DND-41 (cell line): ENCODE measurements around the gene KCNJ11.

Source experiments
- ATAC-seq: fragments of 200-7000 bp; cut with Tn5 transposase; 3 replicates; pipeline ENCODE4 v1.9.1; 2021; ENCODE audit warnings: low read depth; ENCODE audit not compliant: insufficient read depth
- DNase-seq: peaks from one replicate; pipeline ENCODE4 v3.0.0-alpha.2; 2020
- H2AFZ ChIP-seq: 2 replicates; pipeline ENCODE4 v1.6.0; 2012; ENCODE audit warnings: low read depth, low read length
- H3K27ac ChIP-seq: 2 replicates; pipeline ENCODE4 v1.5.1; 2012; ENCODE audit warnings: low read length, inconsistent platforms
- H3K27me3 ChIP-seq: fragments of 200-600 bp; sonication (generic); 2 replicates; pipeline ENCODE4 v1.6.0; 2012; ENCODE audit warnings: low read length, mild to moderate bottlenecking, inconsistent platforms; ENCODE audit not compliant: insufficient read depth, poor library complexity
- H3K36me3 ChIP-seq: 2 replicates; pipeline ENCODE4 v1.5.1; 2012; ENCODE audit warnings: low read length, inconsistent platforms; ENCODE audit not compliant: insufficient read depth
- H3K4me1 ChIP-seq: 2 replicates; pipeline ENCODE4 v1.5.1; 2012; ENCODE audit warnings: mild to moderate bottlenecking, low read length; ENCODE audit not compliant: insufficient read depth
- H3K4me2 ChIP-seq: 2 replicates; pipeline ENCODE4 v1.6.0; 2012; ENCODE audit warnings: mild to moderate bottlenecking, moderate library complexity, low read length, inconsistent platforms; ENCODE audit not compliant: insufficient read depth
- H3K4me3 ChIP-seq, 2 experiments: fragments of 200-600 bp in 1 of 2; shearing (Covaris generic) in 1 of 2; 2 replicates each; pipeline ENCODE4 v1.5.1; 2012 to 2016; ENCODE audit warnings: inconsistent platforms in 2 of 2, low read length in 2 of 2, mild to moderate bottlenecking in 2 of 2, low read depth in 1 of 2, moderate library complexity in 1 of 2
- H3K79me2 ChIP-seq: 2 replicates; pipeline ENCODE4 v1.6.0; 2012; ENCODE audit warnings: low read length, inconsistent platforms; ENCODE audit not compliant: insufficient read depth
- H3K9ac ChIP-seq: 2 replicates; pipeline ENCODE4 v1.6.0; 2012; ENCODE audit warnings: low read depth, mild to moderate bottlenecking, inconsistent platforms, low read length, moderate library complexity
- H3K9me3 ChIP-seq: 2 replicates; pipeline ENCODE4 v1.5.1; 2012; ENCODE audit warnings: low read length, moderate library complexity, mild to moderate bottlenecking, inconsistent platforms; ENCODE audit not compliant: insufficient read depth, severe bottlenecking
- H4K20me1 ChIP-seq: 2 replicates; pipeline ENCODE4 v1.6.0; 2012; ENCODE audit warnings: low read length; ENCODE audit not compliant: insufficient read depth
- CTCF ChIP-seq: IDR thresholded peaks from 2 replicates; pipeline ENCODE4 v1.5.1; 2012; ENCODE audit warnings: borderline replicate concordance, low read length, moderate library complexity, mild to moderate bottlenecking; ENCODE audit not compliant: poor library complexity, severe bottlenecking; ENCODE audit errors: extremely low read depth
- EZH2 ChIP-seq: IDR thresholded peaks from 3 replicates; pipeline ENCODE4 v1.6.1; 2012; ENCODE audit warnings: borderline replicate concordance, low read depth, mild to moderate bottlenecking, moderate library complexity, low read length, inconsistent platforms; ENCODE audit not compliant: severe bottlenecking

KCNJ11 gene

GRCh38 chr11:17423533-17424310, 35.3 kb upstream of the KCNJ11 start:
- peak overlapping the region; percentile 38; the same call in 1 of the 2 replicates for H3K9ac ChIP-seq
- ATAC-seq, result no peak
- no peaks in the 10 kb centered on the region for H3K27me3 ChIP-seq
- H4K20me1 ChIP-seq, result no peaks in the 10 kb centered on the region
- H3K4me3 ChIP-seq, result no peak overlapping the region
- peak overlapping the region; percentile 86 for H3K27ac ChIP-seq
- peaks cover 99% of the 10 kb centered on the region for H3K4me1 ChIP-seq
- no peak overlapping the region for H2AFZ ChIP-seq
- no peaks in the 10 kb centered on the region for H3K79me2 ChIP-seq
- no peak overlapping the region for H3K4me2 ChIP-seq
- TF ChIP-seq CTCF, result no peak
- H3K36me3 ChIP-seq, result no peaks in the 10 kb centered on the region
- no peaks in the 10 kb centered on the region for H3K9me3 ChIP-seq
- DNase-seq, result peak; percentile 57

GRCh38 chr11:17421781-17422180, 33.3 kb upstream of the KCNJ11 start:
- Histone ChIP-seq H3K4me1 (peaks cover 99% of the 10 kb centered on the region), H3K9ac (peak overlapping the region; percentile 28), H3K36me3 (no peaks in the 10 kb centered on the region), H3K4me2 (0 out of 2 replicates have a peak overlapping the region, but pooled peaks have one; percentile 19), H3K79me2 (no peaks in the 10 kb centered on the region), H3K27me3 (no peaks in the 10 kb centered on the region), H3K9me3 (no peaks in the 10 kb centered on the region), H3K27ac (peak overlapping the region; percentile 86), H4K20me1 (no peaks in the 10 kb centered on the region), H3K4me3 (no peak overlapping the region), H2AFZ (peak overlapping the region; percentile 20; the same call in 1 of the 2 replicates)
- DNase-seq (peak; percentile 31), ATAC-seq (no peak)
- no peak for TF ChIP-seq EZH2
- no peak for TF ChIP-seq CTCF

DNA sequence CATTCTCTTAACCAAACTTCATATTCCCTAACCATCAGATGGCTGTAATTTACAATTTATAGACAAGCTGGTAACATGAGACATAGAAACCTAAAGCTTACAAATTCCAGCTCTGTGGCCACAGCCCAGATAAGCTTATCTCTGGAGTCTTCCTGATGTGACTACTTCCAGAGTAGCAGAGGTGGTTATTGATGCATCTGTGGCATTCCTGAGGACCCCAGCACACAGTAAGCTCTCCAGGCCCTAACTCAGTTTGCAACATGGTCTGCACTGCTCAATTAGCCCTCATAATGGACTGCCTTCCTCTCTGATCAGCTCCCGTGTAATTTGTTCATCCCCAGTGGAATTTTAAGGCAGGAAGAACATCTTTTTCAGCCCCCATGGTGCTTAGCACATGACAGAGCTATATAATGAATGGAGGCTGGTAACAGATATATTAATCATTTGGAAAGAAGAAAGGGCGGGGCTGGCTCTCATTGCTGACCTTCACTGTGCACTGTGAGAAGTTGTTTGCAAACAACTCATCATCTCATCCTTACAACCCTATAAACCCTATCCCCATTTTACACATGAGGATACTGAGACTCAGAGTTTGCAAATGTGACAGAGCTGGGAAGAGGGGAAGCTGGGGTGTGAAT, 30.1 kb upstream of the KCNJ11 start:
- Histone ChIP-seq H3K27me3 (no peaks in the 10 kb centered on the region), H3K4me3 (no peak overlapping the region), H3K9ac (no peak overlapping the region), H3K79me2 (no peaks in the 10 kb centered on the region), H3K36me3 (no peaks in the 10 kb centered on the region), H3K4me1 (peaks cover 100% of the 10 kb centered on the region), H3K4me2 (no peak overlapping the region), H3K27ac (peak overlapping the region; percentile 58), H4K20me1 (no peaks in the 10 kb centered on the region), H2AFZ (no peak overlapping the region), H3K9me3 (no peaks in the 10 kb centered on the region)
- DNase-seq (no peak), ATAC-seq (no peak)
- TF ChIP-seq EZH2 (no peak), CTCF (no peak)
